Loucy (cell line): ENCODE measurements around the gene ENTPD7.

Source experiments
- EZH2phosphoT487 ChIP-seq: fragments of 200-600 bp; IDR thresholded peaks from 2 replicates; pipeline ENCODE4 v1.6.1; 2018; ENCODE audit warnings: antibody characterized with exemption, mild to moderate bottlenecking, moderate library complexity, borderline replicate concordance
- TF ChIP-seq, protein P1 (sequence below): fragments of 200-600 bp; sonication (generic); conservative IDR thresholded peaks from 2 replicates; pipeline ENCODE4 v1.5.1; 2014; ENCODE audit warnings: mild to moderate bottlenecking, antibody characterized with exemption, low read length

DNA sequence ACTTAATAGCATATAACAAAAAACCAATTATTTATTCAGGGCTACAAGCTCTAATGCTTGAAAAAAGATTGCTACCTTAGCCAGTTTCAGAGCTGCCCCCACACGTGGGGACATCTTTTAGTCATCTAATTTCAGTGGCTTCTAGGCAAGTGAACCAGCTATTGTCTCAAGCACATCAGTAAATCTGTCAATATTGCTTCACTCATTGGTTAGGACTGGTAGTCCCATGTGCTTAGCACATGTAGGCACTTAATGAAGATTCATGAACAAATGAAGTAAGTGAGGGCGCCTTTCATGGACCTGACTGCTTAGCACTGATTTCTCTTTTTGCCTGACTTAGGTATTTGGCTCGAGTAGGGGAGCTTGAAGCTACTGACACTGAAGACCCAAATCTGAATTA, 19.6 kb downstream of the ENTPD7 start:
- TF ChIP-seq, protein P1, sequence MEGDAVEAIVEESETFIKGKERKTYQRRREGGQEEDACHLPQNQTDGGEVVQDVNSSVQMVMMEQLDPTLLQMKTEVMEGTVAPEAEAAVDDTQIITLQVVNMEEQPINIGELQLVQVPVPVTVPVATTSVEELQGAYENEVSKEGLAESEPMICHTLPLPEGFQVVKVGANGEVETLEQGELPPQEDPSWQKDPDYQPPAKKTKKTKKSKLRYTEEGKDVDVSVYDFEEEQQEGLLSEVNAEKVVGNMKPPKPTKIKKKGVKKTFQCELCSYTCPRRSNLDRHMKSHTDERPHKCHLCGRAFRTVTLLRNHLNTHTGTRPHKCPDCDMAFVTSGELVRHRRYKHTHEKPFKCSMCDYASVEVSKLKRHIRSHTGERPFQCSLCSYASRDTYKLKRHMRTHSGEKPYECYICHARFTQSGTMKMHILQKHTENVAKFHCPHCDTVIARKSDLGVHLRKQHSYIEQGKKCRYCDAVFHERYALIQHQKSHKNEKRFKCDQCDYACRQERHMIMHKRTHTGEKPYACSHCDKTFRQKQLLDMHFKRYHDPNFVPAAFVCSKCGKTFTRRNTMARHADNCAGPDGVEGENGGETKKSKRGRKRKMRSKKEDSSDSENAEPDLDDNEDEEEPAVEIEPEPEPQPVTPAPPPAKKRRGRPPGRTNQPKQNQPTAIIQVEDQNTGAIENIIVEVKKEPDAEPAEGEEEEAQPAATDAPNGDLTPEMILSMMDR: no peak
- no peak for TF ChIP-seq EZH2phosphoT487
